Fibroblast of the aortic adventitia (primary cell): Measurements from ENCODE around the gene MAP3K14. TPM values are rescaled to one million over a fixed set of nuclear protein-coding genes. Genes with fewer than 3 reads are reported as not detected.
A peak's percentile ranks its signal among the peaks of the same experiment; 100 is the strongest.

Source experiments
- DNase-seq: peaks from one replicate; pipeline ENCODE4 v3.0.0-alpha.2; 2010; ENCODE audit warnings: low read depth
- H3K4me3 ChIP-seq: 2 replicates; pipeline ENCODE4 v1.5.1; 2011; ENCODE audit warnings: low read depth, mild to moderate bottlenecking, control low read depth, low read length, moderate library complexity
- CTCF ChIP-seq: IDR thresholded peaks from 2 replicates; pipeline ENCODE4 v1.5.1; 2011; ENCODE audit warnings: mild to moderate bottlenecking, low read length, control low read depth, inconsistent platforms; ENCODE audit not compliant: insufficient read depth
- total RNA-seq: library from RNA; depleted of rRNA; stranded (reverse); fragments of >200 nt; gene quantifications from 2 replicates; pipeline ENCODE4 v1.2.3, GENCODE V29; 2012; ENCODE audit warnings: low replicate concordance

MAP3K14 gene
- total RNA-seq, 1 donor = 3.3 TPM

- H3K4me3 ChIP-seq = peak overlapping the region; percentile 2
- no peak for TF ChIP-seq CTCF
- DNase-seq = no peak
Measured at GRCh38 chr17:45312477-45313420, 4.1 kb downstream of the MAP3K14 start.

GRCh38 chr17:45311760-45312476, 4.9 kb downstream of the MAP3K14 start:
- peak overlapping the region; percentile 38 for H3K4me3 ChIP-seq
- no peak for DNase-seq
- no peak for TF ChIP-seq CTCF

GRCh38 chr17:45311401-45311759, 5.4 kb downstream of the MAP3K14 start:
- no peak for DNase-seq
- H3K4me3 ChIP-seq = no peak overlapping the region
- no peak for TF ChIP-seq CTCF

GRCh38 chr17:45310380-45311324, 6.2 kb downstream of the MAP3K14 start:
- DNase-seq = peak; percentile 58
- H3K4me3 ChIP-seq = no peak overlapping the region
- TF ChIP-seq CTCF = no peak

GRCh38 chr17:45309400-45309799, 7.4 kb downstream of the MAP3K14 start:
- TF ChIP-seq CTCF = no peak
- no peak overlapping the region for H3K4me3 ChIP-seq
- no peak for DNase-seq

- no peak for DNase-seq
- TF ChIP-seq CTCF = no peak
- no peak overlapping the region for H3K4me3 ChIP-seq
Measured at GRCh38 chr17:45308840-45309239, 8.0 kb downstream of the MAP3K14 start.
